ENCODE measurements around the gene NRL. TPM values are rescaled to one million over a fixed set of nuclear protein-coding genes. Genes with fewer than 3 reads are reported as not detected.

NRL gene
- total RNA-seq, 1 experiment from 2014 or later = 0.66 TPM

DNA sequence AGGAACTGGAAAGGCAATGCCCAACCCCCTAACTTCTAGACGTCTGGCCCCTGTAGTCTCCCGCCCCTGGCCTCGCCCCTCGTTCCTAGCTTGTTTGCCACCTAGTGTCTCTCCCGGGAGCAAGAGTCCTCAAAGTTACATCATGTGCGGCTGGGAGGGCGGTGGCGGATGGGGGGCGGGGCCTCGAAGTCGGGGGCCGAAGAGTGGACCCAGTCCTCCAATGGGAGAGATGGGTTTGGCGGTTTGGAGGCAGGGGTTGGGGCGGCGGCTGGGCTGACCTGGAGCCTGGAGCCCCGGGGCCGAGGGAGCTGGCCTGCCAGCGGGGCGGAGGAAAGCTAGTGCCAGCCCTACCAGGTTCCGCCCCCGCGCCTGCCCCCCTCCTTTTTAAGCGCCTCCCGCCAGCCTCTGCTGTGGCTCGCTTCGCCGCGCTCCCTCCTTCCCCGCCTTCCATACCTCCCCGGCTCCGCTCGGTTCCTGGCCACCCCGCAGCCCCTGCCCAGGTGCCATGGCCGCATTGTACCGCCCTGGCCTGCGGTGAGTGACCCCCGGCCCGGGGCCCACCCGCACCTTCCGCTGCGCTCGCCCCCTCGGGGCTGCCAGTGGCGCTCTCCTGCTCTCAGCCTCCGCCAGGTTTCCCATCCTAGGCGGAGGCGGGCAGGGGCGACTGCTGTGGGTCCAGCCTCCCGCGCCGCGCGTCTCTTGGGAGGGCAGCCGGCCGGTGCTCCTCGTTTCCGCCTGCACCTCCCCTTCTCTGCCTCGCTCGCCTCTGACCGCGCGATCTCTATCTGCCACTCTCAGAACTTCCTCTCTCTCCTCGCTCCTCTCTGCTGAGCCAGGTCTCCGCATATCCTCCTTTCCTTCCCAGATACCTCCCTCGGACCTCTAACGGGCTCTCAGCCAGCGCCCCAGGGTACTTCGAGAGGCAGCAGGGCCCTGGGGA is 20.6 kb downstream of the NRL start, which contains the start of gene PCK2 (continued):
- TF ChIP-seq, protein P1, sequence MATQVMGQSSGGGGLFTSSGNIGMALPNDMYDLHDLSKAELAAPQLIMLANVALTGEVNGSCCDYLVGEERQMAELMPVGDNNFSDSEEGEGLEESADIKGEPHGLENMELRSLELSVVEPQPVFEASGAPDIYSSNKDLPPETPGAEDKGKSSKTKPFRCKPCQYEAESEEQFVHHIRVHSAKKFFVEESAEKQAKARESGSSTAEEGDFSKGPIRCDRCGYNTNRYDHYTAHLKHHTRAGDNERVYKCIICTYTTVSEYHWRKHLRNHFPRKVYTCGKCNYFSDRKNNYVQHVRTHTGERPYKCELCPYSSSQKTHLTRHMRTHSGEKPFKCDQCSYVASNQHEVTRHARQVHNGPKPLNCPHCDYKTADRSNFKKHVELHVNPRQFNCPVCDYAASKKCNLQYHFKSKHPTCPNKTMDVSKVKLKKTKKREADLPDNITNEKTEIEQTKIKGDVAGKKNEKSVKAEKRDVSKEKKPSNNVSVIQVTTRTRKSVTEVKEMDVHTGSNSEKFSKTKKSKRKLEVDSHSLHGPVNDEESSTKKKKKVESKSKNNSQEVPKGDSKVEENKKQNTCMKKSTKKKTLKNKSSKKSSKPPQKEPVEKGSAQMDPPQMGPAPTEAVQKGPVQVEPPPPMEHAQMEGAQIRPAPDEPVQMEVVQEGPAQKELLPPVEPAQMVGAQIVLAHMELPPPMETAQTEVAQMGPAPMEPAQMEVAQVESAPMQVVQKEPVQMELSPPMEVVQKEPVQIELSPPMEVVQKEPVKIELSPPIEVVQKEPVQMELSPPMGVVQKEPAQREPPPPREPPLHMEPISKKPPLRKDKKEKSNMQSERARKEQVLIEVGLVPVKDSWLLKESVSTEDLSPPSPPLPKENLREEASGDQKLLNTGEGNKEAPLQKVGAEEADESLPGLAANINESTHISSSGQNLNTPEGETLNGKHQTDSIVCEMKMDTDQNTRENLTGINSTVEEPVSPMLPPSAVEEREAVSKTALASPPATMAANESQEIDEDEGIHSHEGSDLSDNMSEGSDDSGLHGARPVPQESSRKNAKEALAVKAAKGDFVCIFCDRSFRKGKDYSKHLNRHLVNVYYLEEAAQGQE (IDR thresholded peaks at IDR 0.05; ENCODE audit: low read depth) = no peak
- TF ChIP-seq SIN3A (IDR thresholded peaks at IDR 0.05; ENCODE audit: low read depth) (peak; percentile 79), CEBPB (IDR thresholded peaks at IDR 0.05; ENCODE audit: low read depth) (no peak; the same call in 1 of the 2 replicates), POLR2AphosphoS5 (IDR thresholded peaks at IDR 0.05; ENCODE audit: low read depth, low read length) (peak; percentile 98), EZH2 (IDR thresholded peaks at IDR 0.05) (no peak)

GRCh38 chr14:24093207-24093900 is 21.4 kb downstream of the NRL start:
- Histone ChIP-seq H3K36me3 (ENCODE audit: control insufficient read depth in 1 of 2, insufficient read depth in 2 of 2, low read length in 2 of 2) (no peaks in the 10 kb centered on the region), H4K20me1 (ENCODE audit: insufficient read depth) (no peaks in the 10 kb centered on the region), H2AFZ (ENCODE audit: low read depth, low read length, poor library complexity, severe bottlenecking) (peak overlapping the region; percentile 32), H3K4me3 (replicated peaks in 1 of 2; ENCODE audit: low read depth in 1 of 2, low read length in 2 of 2) (peak overlapping the region; percentile 94 to 96), H3K9ac (ENCODE audit: low read length) (peak overlapping the region; percentile 84), H3K9me2 (ENCODE audit: insufficient read depth) (no peaks in the 10 kb centered on the region), H3K4me1 (ENCODE audit: control insufficient read depth in 1 of 2, insufficient read depth in 2 of 2, low read length in 2 of 2) (peaks cover 15 to 22% of the 10 kb centered on the region in 2 experiments), H3K9me3 (ENCODE audit: control insufficient read depth in 1 of 2, insufficient read depth in 1 of 2, low read depth in 1 of 2, low read length in 2 of 2) (no peaks in the 10 kb centered on the region), H3K27me3 (ENCODE audit: insufficient read depth, low read length) (no peaks in the 10 kb centered on the region), H3K27ac (ENCODE audit: low read depth, low read length) (peak overlapping the region; percentile 43), H3K4me2 (ENCODE audit: low read length) (peak overlapping the region; percentile 87), H3K79me2 (ENCODE audit: insufficient read depth, low read length) (peaks cover 7% of the 10 kb centered on the region; the same call in 1 of the 2 replicates)
- DNase-seq (ENCODE audit: low read depth, low spot score) = no peak
- CTCF ChIA-PET = interaction anchor here (1.0 to 6.3 kb wide), 8 partner anchors 9 to 504 kb away, joined by 3 to 149 read pairs (median 8); partner anchors contain the start of genes IRF9, RNF31 and TINF2
- POLR2A ChIA-PET = interaction anchor here (0.6 to 4.5 kb wide), 27 partner anchors 8 to 998 kb away, joined by 3 to 49 read pairs (median 5); partner anchors contain the start of genes ACIN1, C14orf119, CARMIL3 and CHMP4A
- ATAC-seq = no peak
- intact Hi-C loops (cut with micrococcal nuclease) = loop anchor here (10.0 kb wide), 1 partner anchor 109 kb away; the partner anchor contains the start of gene DHRS4L2
- TSS peak; percentile 91 for BruUV-seq (replicated peaks)
- RAD21 ChIA-PET (ENCODE audit: low non-redundant PET in 1 of 2, low total read pairs in 2 of 2, uncharacterized antibody in 2 of 2, unreplicated experiment in 2 of 2) = interaction anchor here (0.8 to 4.6 kb wide), 5 partner anchors 15 to 36 kb away, joined by 3 to 35 read pairs (median 6); no protein-coding TSS in a partner anchor
- no peak for TF ChIP-seq ZFX (IDR thresholded peaks at IDR 0.05)
- no peak for TF ChIP-seq ELF1 (IDR thresholded peaks at IDR 0.05; ENCODE audit: borderline replicate concordance, low read depth)
- no peak for TF ChIP-seq SRF (IDR thresholded peaks at IDR 0.05; ENCODE audit: low read depth)
- no peak for TF ChIP-seq FOSL1 (IDR thresholded peaks at IDR 0.05; ENCODE audit: low read depth)
- TF ChIP-seq SP1 (IDR thresholded peaks at IDR 0.05; ENCODE audit: low read depth) = no peak
- TF ChIP-seq YY1 (IDR thresholded peaks at IDR 0.05; ENCODE audit: extremely low read depth, insufficient replicate concordance, low read depth, low read length) = no peak
- TF ChIP-seq CBX3 (IDR thresholded peaks at IDR 0.05; ENCODE audit: low read depth) = no peak
- no peak for TF ChIP-seq TCF7L2 (IDR thresholded peaks at IDR 0.05; ENCODE audit: borderline replicate concordance, extremely low read depth, insufficient read depth, insufficient read length)
- no peak for TF ChIP-seq SIN3A (IDR thresholded peaks at IDR 0.05; ENCODE audit: low read depth)
- TF ChIP-seq, protein P1 (IDR thresholded peaks at IDR 0.05; ENCODE audit: low read depth) = no peak
- no peak for TF ChIP-seq EZH2 (IDR thresholded peaks at IDR 0.05)

All from HCT116 (cell line).